Measurements from ENCODE around the gene PSMD11.

DNA sequence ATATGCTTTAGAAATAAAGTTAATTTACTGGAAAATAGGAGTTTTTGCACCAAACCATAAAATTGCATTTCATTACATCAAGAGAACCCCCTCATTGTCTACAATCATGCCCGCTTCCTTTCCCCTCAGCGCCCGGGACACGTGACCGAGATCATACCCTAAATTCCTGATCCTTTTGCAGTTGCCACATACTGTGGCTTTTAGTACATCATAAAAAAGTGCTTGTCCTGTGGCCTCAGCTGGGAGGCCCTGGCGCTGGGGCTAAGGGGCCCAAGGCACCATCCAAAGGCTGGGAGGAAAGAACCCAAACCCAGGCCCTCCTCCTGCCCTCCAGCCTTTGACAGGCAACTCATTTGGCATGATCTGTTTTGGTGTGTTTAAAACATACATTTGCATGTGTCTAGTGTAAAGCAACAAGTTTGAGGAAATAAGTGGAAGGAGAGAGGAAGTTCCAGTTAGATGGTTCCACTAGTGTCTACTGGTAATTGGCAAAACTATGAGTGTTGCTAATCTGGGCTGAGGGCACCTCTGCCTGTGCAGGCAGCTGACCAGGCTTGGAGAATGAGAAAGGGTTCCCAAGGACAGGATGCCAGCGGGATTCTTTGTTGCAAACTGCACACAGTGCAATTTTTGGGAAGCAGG is 48.5 kb downstream of the PSMD11 start:
- TF ChIP-seq ZNF384 (IDR thresholded peaks at IDR 0.05): no peak
- no peak for TF ChIP-seq SUZ12 (IDR thresholded peaks at IDR 0.05)
- no peak for TF ChIP-seq LEF1 (IDR thresholded peaks at IDR 0.05; ENCODE audit: borderline replicate concordance)
